CD4-positive, alpha-beta T cell (primary cell): ENCODE results near the gene NMNAT2. TPM values are rescaled to one million over a fixed set of nuclear protein-coding genes. Genes with fewer than 3 reads are reported as not detected.

Source experiments
- ATAC-seq: fragments of 200-7000 bp; cut with Tn5 transposase; one replicate; pipeline ENCODE4 v1.10.0; 2022; ENCODE audit warnings: mild to moderate bottlenecking; ENCODE audit not compliant: poor library complexity
- CTCF ChIA-PET: fragments of 350-600 bp; sonication (Branson Sonifier 250); formaldehyde crosslinking; loops from one replicate; lab custom pipeline; 2021; ENCODE audit warnings: antibody characterized with exemption, inconsistent platforms; lab: Charles Lee
- POLR2A ChIA-PET: fragments of 350-600 bp; sonication (Branson Sonifier 250); formaldehyde crosslinking; loops from one replicate; lab custom pipeline; 2021; ENCODE audit warnings: antibody characterized with exemption, inconsistent platforms; lab: Charles Lee
- DNase-seq, 14 experiments: peaks; one replicate each; pipeline ENCODE4 v3.0.0-alpha.2; 2013 to 2020; ENCODE audit warnings: mixed read lengths in 2 of 14
- H3K27ac ChIP-seq, 2 donors: one replicate each; pipeline versions ENCODE4 v1.5.1 to v1.7.0; 2013; ENCODE audit warnings: low read length in 2 of 2, low read depth in 1 of 2, mild to moderate bottlenecking in 1 of 2
- H3K27me3 ChIP-seq, 2 experiments: 1 replicate in 1 of 2; 2 replicates in 1 of 2; pipeline versions ENCODE4 v1.6.1 to v1.7.0; 2013; ENCODE audit warnings: low read length in 2 of 2, control low read depth in 1 of 2, mild to moderate bottlenecking in 1 of 2, moderate library complexity in 1 of 2; ENCODE audit not compliant: insufficient read depth in 2 of 2, control insufficient read depth in 1 of 2
- H3K36me3 ChIP-seq: one replicate; pipeline ENCODE4 v1.6.1; 2013; ENCODE audit warnings: low read length, control low read depth; ENCODE audit not compliant: insufficient read depth
- H3K4me1 ChIP-seq: one replicate; pipeline ENCODE4 v1.6.1; 2013; ENCODE audit warnings: low read length, control low read depth; ENCODE audit not compliant: insufficient read depth
- H3K4me3 ChIP-seq: one replicate; pipeline ENCODE4 v1.5.1; 2013; ENCODE audit warnings: mild to moderate bottlenecking, low read length, moderate library complexity
- H3K9me3 ChIP-seq, 2 experiments: 1 replicate in 1 of 2; 2 replicates in 1 of 2; pipeline versions ENCODE4 v1.6.1 to v1.7.0; 2013; ENCODE audit warnings: low read length in 2 of 2, mild to moderate bottlenecking in 2 of 2, control low read depth in 1 of 2, moderate library complexity in 1 of 2; ENCODE audit not compliant: control insufficient read depth in 1 of 2, insufficient read depth in 1 of 2
- H3K27ac Mint-ChIP-seq: one replicate; pipeline ENCODE4 v1.8.0; 2020; ENCODE audit warnings: mixed read lengths
- H3K27me3 Mint-ChIP-seq: one replicate; pipeline ENCODE4 v1.8.0; 2021; ENCODE audit warnings: mixed read lengths
- H3K36me3 Mint-ChIP-seq: one replicate; pipeline ENCODE4 v1.8.0; 2021; ENCODE audit warnings: low read depth, mixed read lengths
- H3K4me1 Mint-ChIP-seq: one replicate; pipeline ENCODE4 v1.8.0; 2021; ENCODE audit warnings: low read depth, mixed read lengths
- H3K4me3 Mint-ChIP-seq: one replicate; pipeline ENCODE4 v1.8.0; 2020; ENCODE audit warnings: mild to moderate bottlenecking, mixed read lengths
- H3K9me3 Mint-ChIP-seq: one replicate; pipeline ENCODE4 v1.8.0; 2020; ENCODE audit warnings: mixed read lengths
- intact Hi-C, 2 experiments: fragments of 100-400 bp; cut with DNase I in 1 of 2; cut with micrococcal nuclease in 1 of 2; formaldehyde crosslinking; loops; one replicate each; pipeline versions ENCODE4 v1.15.1 to v1.9.0; 2023 to 2025; cut with DNase I, micrococcal nuclease
- total RNA-seq, 174 experiments: library from RNA in 2 of 174; stranded (reverse) in 2 of 174; gene quantifications; one replicate each; pipeline ENCODE4 v1.2.3 and lab custom pipeline; 2021 to 2026
- TF ChIP-seq, protein P1 (sequence below): fragments of 200-600 bp; IDR thresholded peaks from one replicate; pipeline ENCODE4 v1.8.0; 2022; ENCODE audit warnings: antibody characterized with exemption, mild to moderate bottlenecking

The NMNAT2 gene
- total RNA-seq, 2 experiments from 2014 or later = not detected

DNA sequence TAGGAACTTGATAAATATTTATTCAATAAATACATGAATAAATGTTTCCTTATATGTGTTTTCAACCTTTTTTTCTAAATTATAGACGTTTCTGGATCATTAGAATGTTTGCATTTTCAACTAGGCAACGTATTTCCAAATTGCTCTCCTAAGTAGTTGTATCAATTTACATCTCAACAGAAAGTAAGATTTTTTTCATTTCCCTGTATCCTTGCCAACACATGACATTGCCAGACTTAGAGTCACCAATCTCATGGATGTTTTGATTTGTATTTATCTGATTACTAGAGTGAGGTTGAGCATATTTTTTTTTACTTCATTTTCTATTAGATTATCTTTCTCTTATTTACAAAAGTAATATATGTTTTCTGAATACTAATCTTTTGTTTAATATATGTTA lies 31.9 kb upstream of the NMNAT2 start:
- no peak overlapping the region for H3K27ac Mint-ChIP-seq
- no peak for ATAC-seq

DNA sequence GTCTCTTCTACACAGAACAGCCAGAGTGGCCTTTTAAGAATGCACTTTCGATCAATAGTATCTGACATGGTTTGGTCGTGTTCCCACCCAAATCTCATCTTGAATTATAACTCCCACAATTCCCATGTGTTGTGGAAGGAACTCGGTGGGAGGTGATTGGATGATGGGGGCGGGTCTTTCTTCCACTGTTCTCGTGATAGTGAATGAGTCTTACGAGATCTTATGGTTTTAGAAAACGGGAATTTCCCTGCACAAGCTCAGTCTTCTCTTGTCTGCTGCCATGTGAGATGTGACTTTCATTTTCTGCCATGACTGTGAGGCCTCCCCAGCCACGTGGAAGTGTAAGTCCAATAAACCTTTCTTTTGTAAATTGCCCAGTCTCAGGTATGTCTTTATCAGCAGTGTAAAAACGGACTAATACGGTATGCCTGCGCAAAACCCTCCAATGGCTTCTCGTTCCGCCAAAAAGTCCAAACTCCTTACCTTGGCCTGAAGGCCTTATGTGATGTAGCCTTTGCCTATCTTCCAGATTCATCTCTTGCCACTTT lies 31.1 kb upstream of the NMNAT2 start:
- intact Hi-C loops = no loop called here
- ATAC-seq (no peak), DNase-seq (no peak)
- peaks cover 0 to 3% of the 10 kb centered on the region in 2 experiments for H3K27me3 ChIP-seq
- H3K36me3 Mint-ChIP-seq = no peaks in the 10 kb centered on the region
- H3K4me3 Mint-ChIP-seq = no peak overlapping the region
- no peaks in the 10 kb centered on the region for H3K4me1 Mint-ChIP-seq
- H3K4me3 ChIP-seq = no peak overlapping the region
- ChIA-PET CTCF (no interaction called here), POLR2A (no interaction called here)
- H3K36me3 ChIP-seq = no peaks in the 10 kb centered on the region
- H3K27ac Mint-ChIP-seq = no peak overlapping the region
- TF ChIP-seq, protein P1, sequence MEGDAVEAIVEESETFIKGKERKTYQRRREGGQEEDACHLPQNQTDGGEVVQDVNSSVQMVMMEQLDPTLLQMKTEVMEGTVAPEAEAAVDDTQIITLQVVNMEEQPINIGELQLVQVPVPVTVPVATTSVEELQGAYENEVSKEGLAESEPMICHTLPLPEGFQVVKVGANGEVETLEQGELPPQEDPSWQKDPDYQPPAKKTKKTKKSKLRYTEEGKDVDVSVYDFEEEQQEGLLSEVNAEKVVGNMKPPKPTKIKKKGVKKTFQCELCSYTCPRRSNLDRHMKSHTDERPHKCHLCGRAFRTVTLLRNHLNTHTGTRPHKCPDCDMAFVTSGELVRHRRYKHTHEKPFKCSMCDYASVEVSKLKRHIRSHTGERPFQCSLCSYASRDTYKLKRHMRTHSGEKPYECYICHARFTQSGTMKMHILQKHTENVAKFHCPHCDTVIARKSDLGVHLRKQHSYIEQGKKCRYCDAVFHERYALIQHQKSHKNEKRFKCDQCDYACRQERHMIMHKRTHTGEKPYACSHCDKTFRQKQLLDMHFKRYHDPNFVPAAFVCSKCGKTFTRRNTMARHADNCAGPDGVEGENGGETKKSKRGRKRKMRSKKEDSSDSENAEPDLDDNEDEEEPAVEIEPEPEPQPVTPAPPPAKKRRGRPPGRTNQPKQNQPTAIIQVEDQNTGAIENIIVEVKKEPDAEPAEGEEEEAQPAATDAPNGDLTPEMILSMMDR = no peak
- no peak overlapping the region for H3K27ac ChIP-seq
- peaks cover 4% of the 10 kb centered on the region for H3K27me3 Mint-ChIP-seq
- no peaks in the 10 kb centered on the region for H3K4me1 ChIP-seq
- no peaks in the 10 kb centered on the region for H3K9me3 Mint-ChIP-seq
- no peaks in the 10 kb centered on the region for H3K9me3 ChIP-seq

More for the DNA sequence above, 31.9 kb upstream of the NMNAT2 start:
- Histone ChIP-seq H3K4me3 (no peak overlapping the region), H3K4me1 (no peaks in the 10 kb centered on the region), H3K27ac (no peak overlapping the region), H3K27me3 (peaks cover 0 to 9% of the 10 kb centered on the region in 2 experiments), H3K36me3 (no peaks in the 10 kb centered on the region), H3K9me3 (no peaks in the 10 kb centered on the region)
- H3K9me3 Mint-ChIP-seq = no peaks in the 10 kb centered on the region
- intact Hi-C loops = loop anchor here in 1 of 2 experiments (5.0 kb wide), 1 partner anchor 157 kb away; no protein-coding TSS in a partner anchor
- DNase-seq = no peak
- H3K4me3 Mint-ChIP-seq = no peak overlapping the region
- POLR2A ChIA-PET = no interaction called here
- no peaks in the 10 kb centered on the region for H3K4me1 Mint-ChIP-seq
- no peaks in the 10 kb centered on the region for H3K36me3 Mint-ChIP-seq
- TF ChIP-seq, protein P1 = no peak
- peaks cover 12% of the 10 kb centered on the region for H3K27me3 Mint-ChIP-seq
- CTCF ChIA-PET = no interaction called here

DNA sequence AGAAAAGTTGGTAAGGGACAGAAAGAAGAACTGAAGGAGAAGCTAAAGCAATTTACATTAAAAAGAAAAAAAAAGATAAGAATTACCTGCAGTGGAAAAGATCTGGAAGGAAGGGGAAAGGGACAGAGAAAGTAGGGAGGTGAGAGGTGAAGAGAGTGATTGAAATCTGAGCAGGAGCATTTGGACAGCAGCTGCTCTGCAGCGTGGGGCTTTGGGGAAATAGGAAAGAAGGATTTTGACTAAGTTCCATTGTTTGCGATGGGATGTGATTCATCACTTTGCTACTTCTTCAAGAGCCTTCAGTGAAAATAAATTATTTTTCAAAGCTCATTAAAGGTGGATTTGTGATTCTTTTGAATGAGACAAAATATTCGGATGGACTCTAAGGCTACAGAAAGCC lies 26.1 kb upstream of the NMNAT2 start:
- ATAC-seq (no peak), DNase-seq (no peak)
- no peaks in the 10 kb centered on the region for H3K9me3 ChIP-seq
- H3K27me3 Mint-ChIP-seq = peaks cover 8% of the 10 kb centered on the region
- no peaks in the 10 kb centered on the region for H3K4me1 ChIP-seq
- no peaks in the 10 kb centered on the region for H3K36me3 Mint-ChIP-seq
- H3K4me3 ChIP-seq = no peak overlapping the region
- no peaks in the 10 kb centered on the region for H3K9me3 Mint-ChIP-seq
- TF ChIP-seq, protein P1 = no peak
- H3K27ac ChIP-seq = no peak overlapping the region
- intact Hi-C loops = no loop called here
- H3K4me3 Mint-ChIP-seq = no peak overlapping the region
- no peak overlapping the region for H3K27ac Mint-ChIP-seq
- H3K4me1 Mint-ChIP-seq = no peaks in the 10 kb centered on the region
- ChIA-PET POLR2A (no interaction called here), CTCF (no interaction called here)
- no peaks in the 10 kb centered on the region for H3K36me3 ChIP-seq
- no peaks in the 10 kb centered on the region for H3K27me3 ChIP-seq
